GM12891 (cell line): Measurements from ENCODE around the gene FUT4.

Source experiments
- POLR2A ChIP-seq: IDR thresholded peaks from 2 replicates; pipeline ENCODE4 v1.6.1; 2011; ENCODE audit warnings: low read depth, low read length, control low read depth
- POLR2AphosphoS5 ChIP-seq: IDR thresholded peaks from 2 replicates; pipeline ENCODE4 v1.6.1; 2011; ENCODE audit warnings: low read depth, low read length, control low read depth
- POU2F2 ChIP-seq: IDR thresholded peaks from 2 replicates; pipeline ENCODE4 v1.6.1; 2011; ENCODE audit warnings: low read depth, mild to moderate bottlenecking, control low read depth, low read length, moderate library complexity
- SPI1 ChIP-seq: IDR thresholded peaks from 2 replicates; pipeline ENCODE4 v1.6.1; 2011; ENCODE audit warnings: low read depth, low read length, control low read depth
- TAF1 ChIP-seq: IDR thresholded peaks from 2 replicates; pipeline ENCODE4 v1.6.1; 2011; ENCODE audit warnings: low read depth, low read length, control low read depth

DNA sequence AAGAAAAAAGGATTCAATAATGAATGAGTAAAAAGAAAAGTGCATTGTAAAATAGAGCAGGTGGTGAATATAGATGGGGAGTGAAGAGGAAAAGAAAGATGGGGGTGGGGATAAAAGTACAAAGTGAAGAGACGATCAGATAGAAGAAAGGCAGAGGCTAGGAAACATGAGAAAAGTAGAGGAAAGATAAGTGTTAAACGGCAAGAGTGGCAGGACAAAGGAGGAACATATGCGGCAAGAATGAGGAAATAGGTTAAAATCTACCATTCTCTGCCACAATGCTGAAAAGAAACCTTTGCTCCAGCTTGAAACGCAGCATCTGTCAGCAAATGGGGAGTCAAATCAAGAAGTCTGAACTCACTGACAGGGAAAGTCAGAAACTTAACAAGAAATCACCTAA is 6.8 kb downstream of the FUT4 start:
- TF ChIP-seq POLR2AphosphoS5 (no peak), POU2F2 (no peak), POLR2A (no peak), SPI1 (0 out of 2 replicates have a peak, but pooled peaks have one; percentile 12), TAF1 (no peak)
